ENCODE measurements around the gene CEP70.

DNA sequence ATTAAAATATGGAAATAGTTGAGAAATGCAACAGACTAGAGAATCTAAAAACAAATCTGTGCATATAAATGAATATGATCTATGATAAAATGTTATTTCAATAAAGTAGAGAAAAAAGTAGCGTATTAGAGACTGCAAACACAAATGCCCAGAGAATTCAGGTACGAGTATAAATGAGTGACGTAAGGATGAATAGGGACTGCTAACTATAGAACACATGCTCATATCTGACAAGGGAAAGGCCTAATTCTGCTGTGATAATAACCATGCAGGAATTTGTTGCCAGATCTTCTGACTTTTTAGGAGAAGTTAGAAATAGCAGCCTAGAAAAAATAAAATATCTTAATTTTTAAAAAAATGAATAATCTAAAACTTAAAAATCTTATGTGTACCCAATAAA, 86.5 kb downstream of the CEP70 start:
- TF ChIP-seq, protein P1, sequence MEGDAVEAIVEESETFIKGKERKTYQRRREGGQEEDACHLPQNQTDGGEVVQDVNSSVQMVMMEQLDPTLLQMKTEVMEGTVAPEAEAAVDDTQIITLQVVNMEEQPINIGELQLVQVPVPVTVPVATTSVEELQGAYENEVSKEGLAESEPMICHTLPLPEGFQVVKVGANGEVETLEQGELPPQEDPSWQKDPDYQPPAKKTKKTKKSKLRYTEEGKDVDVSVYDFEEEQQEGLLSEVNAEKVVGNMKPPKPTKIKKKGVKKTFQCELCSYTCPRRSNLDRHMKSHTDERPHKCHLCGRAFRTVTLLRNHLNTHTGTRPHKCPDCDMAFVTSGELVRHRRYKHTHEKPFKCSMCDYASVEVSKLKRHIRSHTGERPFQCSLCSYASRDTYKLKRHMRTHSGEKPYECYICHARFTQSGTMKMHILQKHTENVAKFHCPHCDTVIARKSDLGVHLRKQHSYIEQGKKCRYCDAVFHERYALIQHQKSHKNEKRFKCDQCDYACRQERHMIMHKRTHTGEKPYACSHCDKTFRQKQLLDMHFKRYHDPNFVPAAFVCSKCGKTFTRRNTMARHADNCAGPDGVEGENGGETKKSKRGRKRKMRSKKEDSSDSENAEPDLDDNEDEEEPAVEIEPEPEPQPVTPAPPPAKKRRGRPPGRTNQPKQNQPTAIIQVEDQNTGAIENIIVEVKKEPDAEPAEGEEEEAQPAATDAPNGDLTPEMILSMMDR (IDR thresholded peaks at IDR 0.05), result no peak
- TF ChIP-seq EZH2 (IDR thresholded peaks at IDR 0.05), result no peak
- no peak for TF ChIP-seq EZH2phosphoT487 (IDR thresholded peaks at IDR 0.05)
